GM23338 (cell line): ENCODE results near the gene MEI4. TPM values are rescaled to one million over a fixed set of nuclear protein-coding genes. Genes with fewer than 3 reads are reported as not detected.

ENCODE experiments used
- ATAC-seq: fragments of 200-7000 bp; cut with Tn5 transposase; 3 replicates; pipeline ENCODE4 v1.9.1; 2020
- DNase-seq: peaks from one replicate; pipeline ENCODE4 v3.0.0-alpha.2; 2015; ENCODE audit warnings: low spot score
- H2AFZ ChIP-seq: fragments of 200-600 bp; sonication (generic); 2 replicates; pipeline ENCODE4 v1.8.0; 2016; ENCODE audit warnings: antibody characterized with exemption, mild to moderate bottlenecking, moderate library complexity
- H3F3A ChIP-seq: fragments of 200-600 bp; sonication (generic); replicated peaks from 2 replicates; pipeline ENCODE4 v1.8.0; 2017; ENCODE audit warnings: antibody characterized with exemption, mixed run types, low read depth
- H3K27ac ChIP-seq: fragments of 200-600 bp; sonication (generic); 2 replicates; pipeline ENCODE4 v1.6.1; 2016; ENCODE audit warnings: low read depth
- H3K27me3 ChIP-seq: fragments of 200-600 bp; sonication (generic); 2 replicates; pipeline ENCODE4 v1.8.0; 2016; ENCODE audit warnings: mild to moderate bottlenecking, mixed run types, moderate library complexity; ENCODE audit not compliant: insufficient read depth
- H3K36me3 ChIP-seq: fragments of 200-600 bp; sonication (generic); 2 replicates; pipeline ENCODE4 v1.8.0; 2016; ENCODE audit warnings: mild to moderate bottlenecking; ENCODE audit not compliant: insufficient read depth
- H3K4me1 ChIP-seq: fragments of 200-600 bp; sonication (generic); 2 replicates; pipeline ENCODE4 v1.8.0; 2016; ENCODE audit warnings: mild to moderate bottlenecking, moderate library complexity; ENCODE audit not compliant: insufficient read depth
- H3K4me2 ChIP-seq: fragments of 200-600 bp; sonication (generic); 2 replicates; pipeline ENCODE4 v1.7.1; 2017; ENCODE audit warnings: mixed run types
- H3K4me3 ChIP-seq: fragments of 200-600 bp; sonication (generic); 2 replicates; pipeline ENCODE4 v1.6.1; 2016; ENCODE audit warnings: mixed run types
- H3K79me2 ChIP-seq: fragments of 200-600 bp; sonication (generic); replicated peaks from 2 replicates; pipeline ENCODE4 v1.8.0; 2017; ENCODE audit warnings: mild to moderate bottlenecking; ENCODE audit not compliant: insufficient read depth
- H3K9me2 ChIP-seq: fragments of 200-600 bp; sonication (generic); 2 replicates; pipeline ENCODE4 v1.8.0; 2017; ENCODE audit not compliant: insufficient read depth
- H4K20me1 ChIP-seq: fragments of 200-600 bp; sonication (generic); replicated peaks from 2 replicates; pipeline ENCODE4 v1.8.0; 2017; ENCODE audit warnings: mild to moderate bottlenecking; ENCODE audit not compliant: insufficient read depth
- H3K27ac Mint-ChIP-seq: 2 replicates; pipeline ENCODE4 v1.8.0; 2020; ENCODE audit warnings: inconsistent platforms, mild to moderate bottlenecking, moderate library complexity, mixed read lengths
- H3K27me3 Mint-ChIP-seq: 3 replicates; pipeline ENCODE4 v1.8.0; 2022; ENCODE audit warnings: low read depth, mild to moderate bottlenecking, moderate library complexity, mixed read lengths, inconsistent platforms; ENCODE audit not compliant: insufficient read depth, poor library complexity
- H3K36me3 Mint-ChIP-seq: 3 replicates; pipeline ENCODE4 v1.8.0; 2021; ENCODE audit warnings: low read depth, mild to moderate bottlenecking, inconsistent platforms, moderate library complexity, mixed read lengths
- H3K4me1 Mint-ChIP-seq: 3 replicates; pipeline ENCODE4 v1.8.0; 2020; ENCODE audit warnings: mild to moderate bottlenecking, inconsistent platforms, mixed read lengths
- H3K4me3 Mint-ChIP-seq: 3 replicates; pipeline ENCODE4 v1.8.0; 2021; ENCODE audit warnings: moderate library complexity, mild to moderate bottlenecking, inconsistent platforms, mixed read lengths
- H3K9me3 Mint-ChIP-seq: 3 replicates; pipeline ENCODE4 v1.8.0; 2020; ENCODE audit warnings: moderate library complexity, mild to moderate bottlenecking, inconsistent platforms, mixed read lengths
- CTCF ChIP-seq, 2 experiments: fragments of 200-600 bp in 1 of 2; sonication (generic) in 1 of 2; conservative IDR thresholded peaks; 2 replicates each; pipeline versions ENCODE4 v1.5.1 to v1.6.1; 2016 to 2017; ENCODE audit warnings: antibody characterized with exemption in 2 of 2, low read depth in 2 of 2, mild to moderate bottlenecking in 2 of 2, moderate library complexity in 1 of 2
- EZH2 ChIP-seq: fragments of 200-600 bp; sonication (generic); IDR thresholded peaks from one replicate; pipeline ENCODE4 v1.8.0; 2017; ENCODE audit warnings: antibody characterized with exemption, mild to moderate bottlenecking, low read depth; ENCODE audit not compliant: unreplicated experiment
- EZH2phosphoT487 ChIP-seq: fragments of 200-600 bp; sonication (generic); IDR thresholded peaks from one replicate; pipeline ENCODE4 v1.8.1; 2018; ENCODE audit warnings: antibody characterized with exemption; ENCODE audit not compliant: unreplicated experiment
- JUNB ChIP-seq: IDR thresholded peaks from one replicate; pipeline ENCODE4 v1.6.1; 2016; ENCODE audit warnings: antibody characterized with exemption; ENCODE audit not compliant: unreplicated experiment
- NANOG ChIP-seq: IDR thresholded peaks from 2 replicates; pipeline ENCODE4 v1.6.1; 2016; ENCODE audit warnings: antibody characterized with exemption, borderline replicate concordance
- POLR2AphosphoS5 ChIP-seq: IDR thresholded peaks from 2 replicates; pipeline ENCODE4 v1.6.1; 2016; ENCODE audit warnings: antibody characterized with exemption, low read depth
- STAT1 ChIP-seq: IDR thresholded peaks from one replicate; pipeline ENCODE4 v1.6.1; 2016; ENCODE audit warnings: antibody characterized with exemption; ENCODE audit not compliant: unreplicated experiment
- ZNF114 ChIP-seq: fragments of 250-450 bp; sonication (Bioruptor Pico); IDR thresholded peaks from 2 replicates; pipeline ENCODE4 v1.5.0; 2020; ENCODE audit warnings: mild to moderate bottlenecking, moderate library complexity
- polyA plus RNA-seq: library from polyadenylated mRNA; unstranded; fragments of >200 nt; fragmentation: Nextera tagmentation; extraction: Ambion mirVana; gene quantifications from 2 replicates; pipeline ENCODE4 v1.2.1, GENCODE V29; 2016
- total RNA-seq: library from RNA; depleted of rRNA; stranded (reverse); fragments of >200 nt; shearing (Covaris generic); gene quantifications from 2 replicates; pipeline ENCODE4 v1.2.3, GENCODE V29; 2014
- TF ChIP-seq, protein P1 (sequence below): IDR thresholded peaks from 2 replicates; pipeline ENCODE4 v1.6.1; 2016; ENCODE audit warnings: antibody characterized with exemption
- TF ChIP-seq, protein P2 (sequence below): IDR thresholded peaks from one replicate; pipeline ENCODE4 v1.6.1; 2018; ENCODE audit warnings: antibody characterized with exemption; ENCODE audit not compliant: unreplicated experiment
- TF ChIP-seq, protein P3 (sequence below): fragments of 250-450 bp; sonication (Bioruptor Pico); IDR thresholded peaks from 2 replicates; pipeline ENCODE4 v1.5.0; 2020; ENCODE audit warnings: mild to moderate bottlenecking, moderate library complexity

The MEI4 gene
- total and polyA plus RNA-seq, 2 experiments from 2014 or later = 0.23 to 0.63 TPM

DNA sequence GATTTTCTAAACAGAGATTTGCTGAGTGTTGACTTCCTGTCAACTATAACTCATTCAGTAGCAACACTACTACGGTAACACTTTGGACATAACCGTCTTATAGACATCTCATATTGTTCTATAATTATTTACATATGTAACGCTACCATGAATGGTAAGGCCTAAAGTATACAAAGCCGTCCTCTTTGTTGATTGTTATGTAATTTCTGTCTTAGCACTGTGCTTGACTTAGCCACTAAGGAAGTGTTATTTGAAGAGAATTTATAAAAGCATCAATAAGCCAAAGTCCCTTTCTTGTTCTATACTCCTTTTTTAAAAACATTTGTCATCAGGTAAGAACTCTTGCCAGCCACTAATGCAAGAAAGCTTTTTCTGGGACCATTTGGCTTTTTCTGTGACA lies 240.6 kb downstream of the MEI4 start (continued):
- TF ChIP-seq, protein P1, sequence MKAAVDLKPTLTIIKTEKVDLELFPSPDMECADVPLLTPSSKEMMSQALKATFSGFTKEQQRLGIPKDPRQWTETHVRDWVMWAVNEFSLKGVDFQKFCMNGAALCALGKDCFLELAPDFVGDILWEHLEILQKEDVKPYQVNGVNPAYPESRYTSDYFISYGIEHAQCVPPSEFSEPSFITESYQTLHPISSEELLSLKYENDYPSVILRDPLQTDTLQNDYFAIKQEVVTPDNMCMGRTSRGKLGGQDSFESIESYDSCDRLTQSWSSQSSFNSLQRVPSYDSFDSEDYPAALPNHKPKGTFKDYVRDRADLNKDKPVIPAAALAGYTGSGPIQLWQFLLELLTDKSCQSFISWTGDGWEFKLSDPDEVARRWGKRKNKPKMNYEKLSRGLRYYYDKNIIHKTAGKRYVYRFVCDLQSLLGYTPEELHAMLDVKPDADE = no peak
- no peak for TF ChIP-seq CTCF (conservative IDR thresholded peaks at IDR 0.05; ENCODE audit: low read depth in 2 of 2)
- no peak for TF ChIP-seq JUNB
- no peak for TF ChIP-seq EZH2
- TF ChIP-seq EZH2phosphoT487 = no peak
- no peak for TF ChIP-seq ZNF114 (CRISPR knock-in tag)
- TF ChIP-seq, protein P2, sequence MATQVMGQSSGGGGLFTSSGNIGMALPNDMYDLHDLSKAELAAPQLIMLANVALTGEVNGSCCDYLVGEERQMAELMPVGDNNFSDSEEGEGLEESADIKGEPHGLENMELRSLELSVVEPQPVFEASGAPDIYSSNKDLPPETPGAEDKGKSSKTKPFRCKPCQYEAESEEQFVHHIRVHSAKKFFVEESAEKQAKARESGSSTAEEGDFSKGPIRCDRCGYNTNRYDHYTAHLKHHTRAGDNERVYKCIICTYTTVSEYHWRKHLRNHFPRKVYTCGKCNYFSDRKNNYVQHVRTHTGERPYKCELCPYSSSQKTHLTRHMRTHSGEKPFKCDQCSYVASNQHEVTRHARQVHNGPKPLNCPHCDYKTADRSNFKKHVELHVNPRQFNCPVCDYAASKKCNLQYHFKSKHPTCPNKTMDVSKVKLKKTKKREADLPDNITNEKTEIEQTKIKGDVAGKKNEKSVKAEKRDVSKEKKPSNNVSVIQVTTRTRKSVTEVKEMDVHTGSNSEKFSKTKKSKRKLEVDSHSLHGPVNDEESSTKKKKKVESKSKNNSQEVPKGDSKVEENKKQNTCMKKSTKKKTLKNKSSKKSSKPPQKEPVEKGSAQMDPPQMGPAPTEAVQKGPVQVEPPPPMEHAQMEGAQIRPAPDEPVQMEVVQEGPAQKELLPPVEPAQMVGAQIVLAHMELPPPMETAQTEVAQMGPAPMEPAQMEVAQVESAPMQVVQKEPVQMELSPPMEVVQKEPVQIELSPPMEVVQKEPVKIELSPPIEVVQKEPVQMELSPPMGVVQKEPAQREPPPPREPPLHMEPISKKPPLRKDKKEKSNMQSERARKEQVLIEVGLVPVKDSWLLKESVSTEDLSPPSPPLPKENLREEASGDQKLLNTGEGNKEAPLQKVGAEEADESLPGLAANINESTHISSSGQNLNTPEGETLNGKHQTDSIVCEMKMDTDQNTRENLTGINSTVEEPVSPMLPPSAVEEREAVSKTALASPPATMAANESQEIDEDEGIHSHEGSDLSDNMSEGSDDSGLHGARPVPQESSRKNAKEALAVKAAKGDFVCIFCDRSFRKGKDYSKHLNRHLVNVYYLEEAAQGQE = no peak
- no peak for TF ChIP-seq NANOG
- no peak for TF ChIP-seq STAT1
- TF ChIP-seq POLR2AphosphoS5 = no peak

DNA sequence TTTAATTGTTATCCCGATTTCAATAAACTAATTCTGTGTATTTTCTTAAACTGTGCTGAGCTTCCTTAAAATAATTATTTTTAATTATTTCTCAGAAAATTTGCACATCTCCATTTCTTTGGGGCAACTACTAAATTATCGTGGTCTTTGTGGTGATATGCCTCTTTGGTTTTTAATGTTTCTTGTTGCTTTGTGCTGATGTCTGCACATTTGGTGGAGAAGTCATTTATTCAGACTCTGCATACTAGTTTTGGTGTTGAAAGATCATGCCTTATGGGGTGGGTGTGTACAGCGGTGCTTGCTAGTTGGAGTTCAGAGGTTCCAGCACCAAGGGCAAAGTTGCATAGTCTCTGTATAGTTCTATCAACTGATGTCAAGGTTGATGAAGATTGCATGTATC lies 253.2 kb downstream of the MEI4 start:
- DNase-seq (no peak), ATAC-seq (no peak)
- Histone ChIP-seq H2AFZ (no peak overlapping the region), H3K36me3 (no peaks in the 10 kb centered on the region), H4K20me1 (no peaks in the 10 kb centered on the region), H3K4me1 (no peaks in the 10 kb centered on the region), H3K79me2 (no peaks in the 10 kb centered on the region), H3K4me2 (no peak overlapping the region), H3K27me3 (no peaks in the 10 kb centered on the region), H3K9me2 (no peaks in the 10 kb centered on the region), H3K4me3 (no peak overlapping the region), H3F3A (no peaks in the 10 kb centered on the region), H3K27ac (no peak overlapping the region)
- TF ChIP-seq STAT1 (no peak), ZNF114 (CRISPR knock-in tag) (no peak), POLR2AphosphoS5 (no peak), NANOG (no peak), JUNB (no peak)
- TF ChIP-seq, protein P3, sequence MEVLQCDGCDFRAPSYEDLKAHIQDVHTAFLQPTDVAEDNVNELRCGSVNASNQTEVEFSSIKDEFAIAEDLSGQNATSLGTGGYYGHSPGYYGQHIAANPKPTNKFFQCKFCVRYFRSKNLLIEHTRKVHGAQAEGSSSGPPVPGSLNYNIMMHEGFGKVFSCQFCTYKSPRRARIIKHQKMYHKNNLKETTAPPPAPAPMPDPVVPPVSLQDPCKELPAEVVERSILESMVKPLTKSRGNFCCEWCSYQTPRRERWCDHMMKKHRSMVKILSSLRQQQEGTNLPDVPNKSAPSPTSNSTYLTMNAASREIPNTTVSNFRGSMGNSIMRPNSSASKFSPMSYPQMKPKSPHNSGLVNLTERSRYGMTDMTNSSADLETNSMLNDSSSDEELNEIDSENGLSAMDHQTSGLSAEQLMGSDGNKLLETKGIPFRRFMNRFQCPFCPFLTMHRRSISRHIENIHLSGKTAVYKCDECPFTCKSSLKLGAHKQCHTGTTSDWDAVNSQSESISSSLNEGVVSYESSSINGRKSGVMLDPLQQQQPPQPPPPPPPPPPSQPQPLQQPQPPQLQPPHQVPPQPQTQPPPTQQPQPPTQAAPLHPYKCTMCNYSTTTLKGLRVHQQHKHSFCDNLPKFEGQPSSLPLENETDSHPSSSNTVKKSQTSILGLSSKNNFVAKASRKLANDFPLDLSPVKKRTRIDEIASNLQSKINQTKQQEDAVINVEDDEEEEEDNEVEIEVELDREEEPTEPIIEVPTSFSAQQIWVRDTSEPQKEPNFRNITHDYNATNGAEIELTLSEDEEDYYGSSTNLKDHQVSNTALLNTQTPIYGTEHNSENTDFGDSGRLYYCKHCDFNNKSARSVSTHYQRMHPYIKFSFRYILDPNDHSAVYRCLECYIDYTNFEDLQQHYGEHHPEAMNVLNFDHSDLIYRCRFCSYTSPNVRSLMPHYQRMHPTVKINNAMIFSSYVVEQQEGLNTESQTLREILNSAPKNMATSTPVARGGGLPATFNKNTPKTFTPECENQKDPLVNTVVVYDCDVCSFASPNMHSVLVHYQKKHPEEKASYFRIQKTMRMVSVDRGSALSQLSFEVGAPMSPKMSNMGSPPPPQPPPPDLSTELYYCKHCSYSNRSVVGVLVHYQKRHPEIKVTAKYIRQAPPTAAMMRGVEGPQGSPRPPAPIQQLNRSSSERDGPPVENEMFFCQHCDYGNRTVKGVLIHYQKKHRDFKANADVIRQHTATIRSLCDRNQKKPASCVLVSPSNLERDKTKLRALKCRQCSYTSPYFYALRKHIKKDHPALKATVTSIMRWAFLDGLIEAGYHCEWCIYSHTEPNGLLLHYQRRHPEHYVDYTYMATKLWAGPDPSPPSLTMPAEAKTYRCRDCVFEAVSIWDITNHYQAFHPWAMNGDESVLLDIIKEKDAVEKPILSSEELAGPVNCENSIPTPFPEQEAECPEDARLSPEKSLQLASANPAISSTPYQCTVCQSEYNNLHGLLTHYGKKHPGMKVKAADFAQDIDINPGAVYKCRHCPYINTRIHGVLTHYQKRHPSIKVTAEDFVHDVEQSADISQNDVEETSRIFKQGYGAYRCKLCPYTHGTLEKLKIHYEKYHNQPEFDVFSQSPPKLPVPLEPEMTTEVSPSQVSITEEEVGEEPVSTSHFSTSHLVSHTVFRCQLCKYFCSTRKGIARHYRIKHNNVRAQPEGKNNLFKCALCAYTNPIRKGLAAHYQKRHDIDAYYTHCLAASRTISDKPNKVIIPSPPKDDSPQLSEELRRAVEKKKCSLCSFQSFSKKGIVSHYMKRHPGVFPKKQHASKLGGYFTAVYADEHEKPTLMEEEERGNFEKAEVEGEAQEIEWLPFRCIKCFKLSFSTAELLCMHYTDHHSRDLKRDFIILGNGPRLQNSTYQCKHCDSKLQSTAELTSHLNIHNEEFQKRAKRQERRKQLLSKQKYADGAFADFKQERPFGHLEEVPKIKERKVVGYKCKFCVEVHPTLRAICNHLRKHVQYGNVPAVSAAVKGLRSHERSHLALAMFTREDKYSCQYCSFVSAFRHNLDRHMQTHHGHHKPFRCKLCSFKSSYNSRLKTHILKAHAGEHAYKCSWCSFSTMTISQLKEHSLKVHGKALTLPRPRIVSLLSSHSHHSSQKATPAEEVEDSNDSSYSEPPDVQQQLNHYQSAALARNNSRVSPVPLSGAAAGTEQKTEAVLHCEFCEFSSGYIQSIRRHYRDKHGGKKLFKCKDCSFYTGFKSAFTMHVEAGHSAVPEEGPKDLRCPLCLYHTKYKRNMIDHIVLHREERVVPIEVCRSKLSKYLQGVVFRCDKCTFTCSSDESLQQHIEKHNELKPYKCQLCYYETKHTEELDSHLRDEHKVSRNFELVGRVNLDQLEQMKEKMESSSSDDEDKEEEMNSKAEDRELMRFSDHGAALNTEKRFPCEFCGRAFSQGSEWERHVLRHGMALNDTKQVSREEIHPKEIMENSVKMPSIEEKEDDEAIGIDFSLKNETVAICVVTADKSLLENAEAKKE (CRISPR knock-in tag) = no peak
- no peaks in the 10 kb centered on the region for H3K4me1 Mint-ChIP-seq
- no peak overlapping the region for H3K27ac Mint-ChIP-seq
- H3K4me3 Mint-ChIP-seq = no peak overlapping the region
- peaks cover 5% of the 10 kb centered on the region for H3K27me3 Mint-ChIP-seq
- peaks cover 22% of the 10 kb centered on the region for H3K9me3 Mint-ChIP-seq
- H3K36me3 Mint-ChIP-seq = peaks cover 2% of the 10 kb centered on the region; the same call in 2 of the 3 replicates
